Ovary (tissue), 9 donors: Measurements from ENCODE around the gene DAB2. TPM values are rescaled to one million over a fixed set of nuclear protein-coding genes. Genes with fewer than 3 reads are reported as not detected.

Source experiments
- DNase-seq, 5 donors: peaks; one replicate each; pipeline ENCODE4 v3.0.0-alpha.2; 2019 to 2020
- H3K27ac ChIP-seq, 2 donors: fragments of 200-600 bp; one replicate each; pipeline versions ENCODE4 v1.5.1 to v1.8.0; 2019 to 2022
- H3K27me3 ChIP-seq: fragments of 200-600 bp; one replicate; pipeline ENCODE4 v1.8.0; 2022
- H3K36me3 ChIP-seq: fragments of 200-600 bp; sonication (generic); one replicate; pipeline ENCODE4 v1.5.1; 2019
- H3K4me1 ChIP-seq: one replicate; pipeline ENCODE4 v1.8.1; 2013; ENCODE audit warnings: mild to moderate bottlenecking, moderate library complexity; ENCODE audit not compliant: insufficient read depth
- H3K4me3 ChIP-seq: fragments of 200-600 bp; sonication (generic); one replicate; pipeline ENCODE4 v1.5.1; 2017
- H3K9me3 ChIP-seq, 2 donors: fragments of 200-600 bp in 1 of 2; sonication (generic) in 1 of 2; one replicate each; pipeline versions ENCODE4 v1.5.1 to v1.8.1; 2013 to 2019; ENCODE audit warnings: mild to moderate bottlenecking in 1 of 2, moderate library complexity in 1 of 2
- EP300 ChIP-seq: sonication (generic); formaldehyde crosslinking; IDR thresholded peaks from one replicate; pipeline ENCODE4 v1.6.1; 2017; ENCODE audit warnings: antibody characterized with exemption
- POLR2A ChIP-seq: fragments of 450-650 bp; IDR thresholded peaks from one replicate; pipeline ENCODE4 v1.6.1; 2017; ENCODE audit warnings: antibody characterized with exemption, mild to moderate bottlenecking, moderate library complexity
- WGBS, 3 donors: extraction: QIAGEN DNeasy Blood & Tissue Kit in 1 of 3; methylation state at CpG; one replicate each; pipeline versions ENCODE4 v1.1.5 to v1.1.7; 2013 to 2017; 5-methylcytosine and 5-hydroxymethylcytosine counted together
- intact Hi-C, 4 donors: fragments of 100-400 bp; cut with DNase I; formaldehyde crosslinking; loops; one replicate each; pipeline versions ENCODE4 v1.11.0 to v1.15.1; 2022 to 2023
- polyA plus RNA-seq, 2 donors: library from polyadenylated mRNA; stranded (reverse); fragments of 200-250 nt in 1 of 2; fragments of 350-450 nt in 1 of 2; fragmentation: Illumina TruSeq in 1 of 2; extraction: RNeasy Lipid Tissue Mini Kit (QIAGEN cat#74804) in 1 of 2; gene quantifications; one replicate each; pipeline ENCODE4 v1.2.3, GENCODE V29; 2013 to 2014
- total RNA-seq, 7 donors: library from RNA; depleted of rRNA in 2 of 7; stranded (reverse); fragments of >200 nt in 2 of 7; fragmentation: NEBNext Ultra II Directional in 3 of 7; extraction: Animal tissue kit (Norgen Biotek cat#: 25700) in 3 of 7; gene quantifications; one replicate each; pipeline versions ENCODE4 v1.1.0 to v1.2.4, GENCODE V29; 2016 to 2023
- TF ChIP-seq, protein P1 (sequence below), 3 donors: fragments of 450-650 bp in 2 of 3; fragments of 200-600 bp in 1 of 3; IDR thresholded peaks; one replicate each; pipeline versions ENCODE4 v1.5.1 to v1.8.0; 2016 to 2022; ENCODE audit warnings: antibody characterized with exemption in 3 of 3, mild to moderate bottlenecking in 1 of 3
- donor health status: DM: no; HTN: no; CAD: no; lungs with moderate emphysema.
- donor health status: DM: no; HTN: no; CAD: no.
- donor health status: Bipolar disorder and iron deficiency.
- donor health status: DM: yes; HTN: yes; CAD: no.
- donor health status: DM: no; HTN: no; CAD: no.
- donor health status: DM: yes; HTN: yes; CAD: no.

Gene DAB2
- total and polyA plus RNA-seq, 9 donors = 25.0 to 118 (median 38.7) TPM

DNA sequence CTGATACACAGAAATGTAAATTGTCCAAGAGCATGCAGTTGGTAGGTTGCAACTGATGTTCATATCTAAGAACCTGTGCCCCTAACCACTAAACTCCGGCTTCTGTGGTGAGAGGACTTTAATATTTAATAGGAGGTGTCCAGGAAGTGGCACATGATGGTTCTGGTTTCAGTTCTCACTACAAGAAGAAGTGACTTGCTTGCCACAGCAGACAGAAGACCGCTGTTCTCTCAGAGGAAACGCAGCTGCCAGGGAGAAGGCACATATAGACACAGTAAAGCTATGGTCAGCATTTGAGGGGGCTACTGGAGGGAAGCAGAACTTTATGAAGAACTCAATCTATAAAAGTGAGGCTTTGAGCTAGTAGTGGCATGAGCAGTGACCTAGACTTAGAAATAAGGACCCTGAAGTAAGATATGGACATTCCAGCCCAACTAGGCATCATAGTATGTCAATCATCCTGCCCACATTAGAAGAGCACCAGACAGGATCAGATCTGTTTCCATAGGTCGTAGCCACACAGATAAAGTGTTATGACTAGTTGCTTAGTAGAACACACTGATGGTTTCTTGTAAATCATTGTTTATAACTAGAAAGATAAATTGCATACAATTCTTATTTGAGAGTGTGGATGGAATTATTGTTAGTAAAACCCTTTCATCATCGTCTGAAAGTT, 36.4 kb upstream of the DAB2 start:
- no peak overlapping the region for H3K4me3 ChIP-seq
- no peaks in the 10 kb centered on the region for H3K9me3 ChIP-seq
- H3K27ac ChIP-seq = no peak overlapping the region
- H3K36me3 ChIP-seq = no peaks in the 10 kb centered on the region
- H3K27me3 ChIP-seq = no peaks in the 10 kb centered on the region
- intact Hi-C loops = no loop called here
- no peak for TF ChIP-seq EP300
- TF ChIP-seq, protein P1, sequence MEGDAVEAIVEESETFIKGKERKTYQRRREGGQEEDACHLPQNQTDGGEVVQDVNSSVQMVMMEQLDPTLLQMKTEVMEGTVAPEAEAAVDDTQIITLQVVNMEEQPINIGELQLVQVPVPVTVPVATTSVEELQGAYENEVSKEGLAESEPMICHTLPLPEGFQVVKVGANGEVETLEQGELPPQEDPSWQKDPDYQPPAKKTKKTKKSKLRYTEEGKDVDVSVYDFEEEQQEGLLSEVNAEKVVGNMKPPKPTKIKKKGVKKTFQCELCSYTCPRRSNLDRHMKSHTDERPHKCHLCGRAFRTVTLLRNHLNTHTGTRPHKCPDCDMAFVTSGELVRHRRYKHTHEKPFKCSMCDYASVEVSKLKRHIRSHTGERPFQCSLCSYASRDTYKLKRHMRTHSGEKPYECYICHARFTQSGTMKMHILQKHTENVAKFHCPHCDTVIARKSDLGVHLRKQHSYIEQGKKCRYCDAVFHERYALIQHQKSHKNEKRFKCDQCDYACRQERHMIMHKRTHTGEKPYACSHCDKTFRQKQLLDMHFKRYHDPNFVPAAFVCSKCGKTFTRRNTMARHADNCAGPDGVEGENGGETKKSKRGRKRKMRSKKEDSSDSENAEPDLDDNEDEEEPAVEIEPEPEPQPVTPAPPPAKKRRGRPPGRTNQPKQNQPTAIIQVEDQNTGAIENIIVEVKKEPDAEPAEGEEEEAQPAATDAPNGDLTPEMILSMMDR (IDR thresholded peaks at IDR 0.05) = no peak
- TF ChIP-seq POLR2A = no peak
- peaks cover 2% of the 10 kb centered on the region for H3K4me1 ChIP-seq
- WGBS, 3 donors = 84 to 86% (median 85%) methylated on average over 5 of the region's 5 CpGs
- DNase-seq = no peak

DNA sequence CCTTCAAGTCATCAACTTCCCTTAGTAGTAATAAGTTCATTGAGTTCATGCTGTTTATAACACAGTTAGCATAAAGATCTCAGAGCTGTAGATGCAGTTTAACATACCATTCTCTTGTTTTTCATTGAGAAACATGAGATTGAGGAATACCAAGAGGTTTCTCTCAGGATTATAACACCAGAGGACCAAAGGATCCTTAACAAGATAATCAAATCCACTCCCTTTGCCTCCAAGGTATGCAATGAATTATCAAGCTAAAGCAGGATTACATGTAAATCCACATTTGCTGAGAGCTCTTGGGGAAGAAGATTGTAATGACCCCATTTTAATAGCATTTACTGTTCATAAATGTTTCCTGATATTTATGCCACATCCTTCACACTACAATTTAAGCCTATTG, 35.1 kb upstream of the DAB2 start:
- Histone ChIP-seq H3K27me3 (no peaks in the 10 kb centered on the region), H3K27ac (no peak overlapping the region), H3K4me1 (no peaks in the 10 kb centered on the region), H3K9me3 (no peaks in the 10 kb centered on the region), H3K4me3 (no peak overlapping the region), H3K36me3 (no peaks in the 10 kb centered on the region)
- intact Hi-C loops = no loop called here
- TF ChIP-seq POLR2A (no peak), EP300 (no peak)
- TF ChIP-seq, protein P1 (IDR thresholded peaks at IDR 0.05) = no peak
- no peak for DNase-seq

DNA sequence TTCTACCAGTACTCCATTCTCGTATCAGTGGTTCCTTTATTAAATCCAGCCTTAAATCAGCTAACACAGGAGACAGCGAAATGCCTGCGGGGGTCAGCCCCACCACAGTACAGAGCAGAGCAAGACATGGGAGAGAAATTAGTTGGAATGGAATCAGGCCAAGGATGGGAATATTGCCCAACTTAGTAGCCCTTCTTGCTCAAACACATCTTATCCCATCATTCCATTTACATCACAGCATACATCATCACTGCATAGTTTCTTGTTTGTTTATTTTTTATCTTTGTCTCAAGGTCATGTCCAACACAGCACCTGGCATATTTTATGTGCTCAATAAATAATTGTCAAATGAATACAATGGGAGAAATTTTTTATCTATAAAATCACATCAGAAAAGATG, 34.3 kb upstream of the DAB2 start:
- WGBS, 3 donors = 85 to 92% (median 88%) methylated on average over 3 of the region's 3 CpGs
- Histone ChIP-seq H3K9me3 (no peaks in the 10 kb centered on the region), H3K27me3 (no peaks in the 10 kb centered on the region), H3K27ac (no peak overlapping the region), H3K36me3 (no peaks in the 10 kb centered on the region), H3K4me1 (no peaks in the 10 kb centered on the region), H3K4me3 (no peak overlapping the region)
- TF ChIP-seq POLR2A (no peak), EP300 (no peak)
- TF ChIP-seq, protein P1 (IDR thresholded peaks at IDR 0.05) = no peak
- no peak for DNase-seq
- intact Hi-C loops = no loop called here

DNA sequence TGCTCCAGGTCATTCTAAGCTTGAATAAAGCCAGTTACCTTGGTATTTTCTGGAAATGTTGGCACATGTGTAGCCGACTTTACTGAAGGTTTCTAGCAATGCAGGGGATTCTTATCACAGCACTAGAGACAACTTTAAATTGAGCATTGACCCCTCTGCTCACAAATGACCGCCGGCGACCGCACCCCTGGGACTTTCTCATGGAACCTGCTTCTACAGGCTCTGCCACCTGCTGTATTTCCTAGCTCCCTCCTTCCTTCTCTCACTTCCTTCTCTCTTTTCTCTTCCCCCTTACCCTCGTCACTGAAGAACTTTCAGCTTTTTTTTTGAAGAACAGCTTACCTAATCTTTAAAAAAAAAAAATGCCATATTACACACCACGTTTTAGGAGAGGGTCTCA, 30.9 kb upstream of the DAB2 start:
- WGBS, 3 donors = 73 to 79% (median 78%) methylated on average over 7 of the region's 7 CpGs
- DNase-seq = no peak
- no peak for TF ChIP-seq POLR2A
- TF ChIP-seq, protein P1 (IDR thresholded peaks at IDR 0.05) = no peak
- TF ChIP-seq EP300 = no peak
- no peaks in the 10 kb centered on the region for H3K4me1 ChIP-seq
- H3K4me3 ChIP-seq = no peak overlapping the region
- H3K36me3 ChIP-seq = no peaks in the 10 kb centered on the region
- H3K27ac ChIP-seq = no peak overlapping the region
- no peaks in the 10 kb centered on the region for H3K9me3 ChIP-seq
- no peaks in the 10 kb centered on the region for H3K27me3 ChIP-seq
- intact Hi-C loops = no loop called here
